Measurements from ENCODE around the gene ST6GALNAC4.
A peak's percentile ranks its signal among the peaks of the same experiment; 100 is the strongest.
"Not testable (repeated sequence)": the region's sequence is repeated elsewhere in the genome, so short reads cannot be mapped to it uniquely, and the experiment has no call there.

Gene ST6GALNAC4

GRCh38 chr9:127884976-127885490, 31.8 kb downstream of the ST6GALNAC4 start:
- DNase-seq, result no peak

DNA sequence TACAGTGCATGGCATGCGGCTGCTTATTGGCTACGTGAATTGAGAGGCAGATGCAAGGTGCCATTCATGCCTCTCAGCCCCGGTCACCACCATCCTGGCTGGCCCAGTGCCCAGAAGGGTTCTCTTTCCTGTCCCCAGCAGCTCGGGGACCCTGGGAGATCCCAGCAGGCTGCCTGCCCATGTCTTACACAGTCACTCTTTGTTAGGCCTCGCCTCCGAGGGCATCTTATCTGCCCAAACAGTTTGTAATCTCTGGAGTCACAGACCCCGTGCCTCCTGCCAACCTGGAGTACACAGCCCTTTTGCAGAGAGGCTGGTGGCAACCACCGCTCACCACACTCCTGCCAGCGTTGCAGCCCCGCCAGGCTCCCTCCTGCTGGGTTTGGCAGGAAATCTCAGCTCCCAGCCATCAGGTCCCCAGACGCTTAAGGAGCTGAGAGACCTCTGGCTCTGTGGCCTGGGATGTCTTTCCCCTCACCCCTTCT, 32.4 kb downstream of the ST6GALNAC4 start:
- DNase-seq, result no peak

GRCh38 chr9:127883959-127884358, 32.9 kb downstream of the ST6GALNAC4 start:
- no peak for DNase-seq

- not testable (repeated sequence) for DNase-seq
Measured at GRCh38 chr9:127881715-127882114, 35.1 kb downstream of the ST6GALNAC4 start.

DNA sequence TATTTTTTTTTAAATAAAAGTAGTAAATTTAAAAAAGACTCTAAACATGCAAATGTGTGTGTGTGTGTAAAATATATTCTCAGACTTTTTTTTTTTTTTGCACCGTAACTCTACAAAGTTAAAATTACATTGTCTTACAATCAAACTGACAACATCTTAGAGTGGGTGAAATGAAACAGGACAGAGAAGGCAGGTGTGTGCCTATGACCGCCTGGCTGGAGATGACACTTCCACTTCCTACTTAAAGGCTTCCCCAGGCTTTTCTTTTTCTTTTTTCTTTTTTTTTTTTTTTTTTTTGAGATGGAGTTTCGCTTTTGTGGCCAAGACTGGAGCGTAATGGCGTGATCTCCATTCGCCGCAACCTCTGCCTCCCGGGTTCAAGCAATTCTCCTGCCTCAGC, 36.7 kb downstream of the ST6GALNAC4 start:
- no peak for DNase-seq

- no peak for DNase-seq
Measured at GRCh38 chr9:127878652-127879390, 38.0 kb downstream of the ST6GALNAC4 start.

DNA sequence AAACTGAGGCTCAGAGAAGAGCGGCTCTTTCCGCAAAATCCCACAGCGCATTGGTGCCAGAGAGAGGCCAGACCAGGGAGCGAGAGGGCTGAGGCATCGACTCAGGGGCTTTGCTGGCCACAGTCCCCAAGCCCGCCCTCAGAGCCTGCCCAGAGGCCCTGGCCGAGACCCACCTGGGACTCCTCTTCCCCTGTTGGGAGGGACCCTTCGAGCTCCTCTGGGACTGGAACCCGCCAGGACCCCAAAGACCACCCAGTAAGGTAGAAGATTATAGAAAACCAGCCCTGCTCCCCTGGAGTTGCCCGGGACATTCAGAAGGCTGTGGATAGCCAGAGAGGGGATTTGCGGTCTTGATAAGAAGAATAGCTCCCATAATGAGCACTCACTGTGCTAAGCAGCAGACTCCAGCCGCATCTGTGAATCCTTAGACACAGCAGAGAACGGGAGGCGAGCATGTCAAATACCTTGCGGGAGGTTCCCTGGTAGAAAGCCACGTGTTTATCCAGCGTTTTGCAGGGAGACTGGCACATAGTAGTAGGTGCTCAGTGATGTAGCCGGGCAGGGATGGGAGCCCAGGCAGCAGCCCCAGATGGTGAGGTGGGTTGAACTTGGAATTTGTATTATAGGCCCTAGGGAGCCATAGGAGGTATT, 38.7 kb downstream of the ST6GALNAC4 start:
- no peak for DNase-seq

DNA sequence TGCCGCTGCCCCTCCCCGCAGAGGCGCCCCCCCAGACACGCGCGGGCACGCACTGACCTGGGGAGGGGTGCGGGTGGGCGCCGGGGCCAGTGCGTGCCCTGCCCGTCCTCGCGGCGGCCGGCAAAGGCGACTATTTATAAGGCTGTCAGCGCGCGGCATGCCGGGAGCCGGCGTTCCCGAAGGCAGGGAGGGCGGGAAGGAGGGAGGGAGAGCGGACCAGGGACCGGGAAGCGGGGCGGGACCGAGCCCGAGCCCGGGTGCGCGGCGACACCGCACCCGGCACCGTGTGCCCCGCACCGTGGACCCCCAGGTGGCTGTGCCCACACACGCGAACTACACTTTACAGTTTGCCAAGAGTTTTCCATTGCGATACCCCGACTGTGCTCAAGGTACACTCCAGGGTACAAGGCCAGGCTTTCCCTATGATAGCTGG, 39.3 kb downstream of the ST6GALNAC4 start, which contains the start of gene AK1:
Gene AK1 (minus strand): TSS at position 110 of the 433 bp plus-strand sequence. CDS start 3,058 bp downstream, outside the sequence.
- DNase-seq, result peak; percentile 87

GRCh38 chr9:127876764-127877562, 39.9 kb downstream of the ST6GALNAC4 start:
- DNase-seq, result no peak

DNA sequence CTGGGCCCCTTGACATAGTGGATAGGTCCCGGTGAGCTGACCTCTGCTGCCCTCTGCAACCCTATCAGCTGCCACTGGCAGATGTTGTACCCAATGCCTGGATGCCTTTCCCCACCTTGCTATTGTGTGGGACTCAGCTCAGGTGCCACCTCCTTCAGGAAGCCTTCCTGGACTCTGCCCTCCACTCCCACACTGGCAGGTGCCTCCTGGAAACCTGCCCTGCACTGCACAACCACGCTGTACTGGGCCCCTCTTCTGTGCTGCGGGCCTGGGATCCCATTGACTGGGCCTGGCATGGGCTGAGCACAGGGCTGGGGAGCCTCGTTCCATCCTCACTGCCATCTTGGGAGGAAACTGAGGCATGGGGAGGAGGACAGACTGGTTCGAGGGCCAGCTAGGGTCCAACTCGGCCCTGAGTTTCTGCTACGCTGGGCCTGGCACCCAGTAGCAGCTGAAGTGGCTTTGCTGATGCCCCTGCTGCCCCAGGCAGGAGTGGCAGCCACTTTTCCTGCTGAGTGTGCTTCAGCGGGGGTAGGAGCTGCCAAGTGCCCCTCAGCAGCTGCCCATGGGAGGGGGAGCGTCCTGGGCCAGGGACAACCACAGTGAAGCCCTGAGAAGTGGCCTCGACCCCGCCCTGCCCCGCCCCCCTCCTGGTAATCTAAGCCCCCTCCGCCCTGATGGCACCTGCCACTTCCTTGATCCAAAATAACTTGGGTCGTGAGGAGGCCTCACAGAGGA, 40.6 kb downstream of the ST6GALNAC4 start:
- DNase-seq, result no peak

GRCh38 chr9:127875306-127875966, 41.4 kb downstream of the ST6GALNAC4 start:
- DNase-seq, result peak; percentile 78

GRCh38 chr9:127874301-127875221, 42.3 kb downstream of the ST6GALNAC4 start:
- DNase-seq, result no peak

DNA sequence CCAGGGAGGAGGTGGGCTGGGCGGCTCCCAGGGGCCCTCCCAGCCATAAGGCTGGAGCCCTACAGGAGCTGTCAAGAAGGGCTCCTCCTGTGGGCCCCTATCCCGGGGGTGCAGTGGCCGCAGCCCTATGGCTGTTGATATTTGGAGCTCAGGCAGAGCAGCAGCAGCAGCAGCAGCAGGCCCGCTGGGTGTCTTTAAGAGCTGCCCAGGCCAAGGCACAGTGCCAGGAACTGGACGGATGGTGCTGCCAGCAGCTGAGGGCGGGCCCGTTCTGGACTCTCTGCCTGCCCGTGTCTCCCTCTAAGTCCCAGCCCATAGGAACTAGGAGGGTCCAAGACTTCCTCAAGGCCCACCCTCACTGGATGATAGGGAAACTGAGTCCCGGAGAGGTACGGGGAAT, 43.0 kb downstream of the ST6GALNAC4 start:
- no peak for DNase-seq

GRCh38 chr9:127873223-127873691, 43.6 kb downstream of the ST6GALNAC4 start:
- no peak for DNase-seq

DNA sequence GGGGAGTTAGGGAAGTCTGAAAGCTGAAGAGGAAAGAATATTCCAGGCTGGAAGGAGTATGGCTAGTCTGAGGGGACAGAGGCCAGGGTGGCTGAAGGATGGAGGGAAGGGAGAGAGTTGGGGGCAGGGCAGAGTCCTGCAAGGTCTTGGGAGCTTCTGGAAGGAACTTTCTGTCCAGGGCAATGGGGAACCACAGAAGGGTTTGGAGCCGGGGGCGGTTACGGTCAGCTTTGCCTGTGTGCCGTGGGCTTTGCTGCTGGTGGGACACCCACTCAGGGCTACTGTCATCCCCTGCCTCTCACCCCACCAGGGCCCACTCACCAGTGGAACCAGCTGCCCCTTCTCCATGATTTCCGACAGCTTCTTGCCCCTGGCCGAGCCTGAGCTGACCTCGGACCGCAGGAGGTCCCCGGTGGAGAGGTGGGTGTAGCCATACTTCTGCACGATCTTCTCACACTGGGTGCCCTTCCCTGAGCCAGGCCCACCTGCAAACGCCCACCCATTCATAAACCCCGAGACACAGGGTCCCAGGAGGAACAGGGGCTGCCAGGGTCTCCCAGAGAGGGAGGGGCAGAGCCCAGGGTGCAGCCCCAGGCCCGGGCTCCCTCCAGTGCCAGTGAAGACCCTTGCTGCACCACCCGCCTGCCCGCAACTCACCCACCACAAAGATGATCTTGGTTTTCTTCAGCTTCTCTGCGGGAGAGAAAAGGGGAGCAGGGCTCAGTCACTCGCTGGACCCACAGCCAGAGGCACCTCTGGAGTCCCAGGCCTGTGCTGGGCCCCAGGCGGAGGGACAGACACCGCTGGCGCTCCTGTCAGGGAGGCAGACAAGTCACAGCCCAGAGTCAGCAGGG, 44.2 kb downstream of the ST6GALNAC4 start:
- no peak for DNase-seq

DNA sequence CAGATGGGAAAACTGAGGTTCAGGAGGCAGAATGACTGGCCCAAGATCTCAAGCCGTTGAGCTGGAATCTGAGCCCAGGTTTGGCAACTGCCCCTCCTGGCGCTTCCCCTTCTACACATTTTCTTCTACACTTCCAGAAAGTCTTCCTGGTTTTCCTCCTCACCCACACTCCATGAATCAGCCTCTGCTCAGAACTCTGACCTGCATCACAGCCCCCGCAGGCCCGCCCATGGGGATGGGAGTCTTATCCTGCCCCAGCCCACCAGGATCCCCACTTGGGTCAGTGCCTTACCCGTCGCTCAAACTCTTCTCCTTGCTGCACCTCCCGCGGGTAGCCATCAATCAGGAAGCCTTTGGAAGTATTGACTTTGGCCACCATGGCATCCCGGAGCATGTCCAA, 45.3 kb downstream of the ST6GALNAC4 start:
- DNase-seq, result no peak

GRCh38 chr9:127870887-127871286, 46.0 kb downstream of the ST6GALNAC4 start:
- no peak for DNase-seq

DNA sequence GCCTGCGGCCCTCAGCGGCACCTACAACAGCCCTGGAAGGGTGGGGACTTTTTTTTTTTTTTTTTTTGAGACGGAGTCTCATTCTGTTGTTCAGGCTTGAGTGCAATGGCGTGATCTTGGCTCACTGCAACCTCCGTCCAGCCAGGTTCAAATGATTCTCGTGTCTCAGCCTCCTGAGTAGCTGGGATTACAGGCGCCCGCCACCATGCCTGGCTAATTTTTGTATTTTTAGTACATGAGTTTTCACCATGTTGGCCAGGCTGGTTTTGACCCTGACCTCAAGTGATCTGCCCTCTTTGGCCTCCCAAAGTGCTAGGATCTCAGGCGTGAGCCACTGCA, 46.7 kb downstream of the ST6GALNAC4 start:
- not testable (repeated sequence) for DNase-seq

- peak; percentile 94 for DNase-seq
Measured at GRCh38 chr9:127869310-127870152, 47.3 kb downstream of the ST6GALNAC4 start.

All from islet precursor cell (in vitro differentiated cells).